ENCODE measurements around the gene EP300.

DNA sequence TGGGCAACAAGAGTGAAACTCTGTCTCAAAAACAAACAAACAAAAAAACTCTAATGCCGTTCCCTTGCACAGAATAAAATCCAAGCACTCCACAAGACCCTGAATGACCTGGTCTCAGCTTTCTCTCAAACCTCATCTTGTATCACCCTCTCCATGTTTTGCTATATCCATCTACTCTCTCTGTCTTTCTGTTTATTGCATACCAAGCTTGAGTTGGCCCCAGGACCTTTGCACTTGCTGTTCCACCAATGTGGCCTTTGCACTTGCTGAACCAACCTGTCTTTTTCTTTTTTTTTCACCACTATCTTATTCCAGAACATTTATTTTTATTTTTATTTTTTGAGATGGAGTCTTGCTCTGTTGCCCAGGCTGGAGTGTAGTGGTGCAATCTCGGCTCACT is 110.7 kb downstream of the EP300 start:
- TF ChIP-seq CTCF (IDR thresholded peaks at IDR 0.05), result no peak
- TF ChIP-seq POLR2A (IDR thresholded peaks at IDR 0.05), result no peak
